HCT116 (cell line): ENCODE data around the gene PTPDC1. TPM values are rescaled to one million over a fixed set of nuclear protein-coding genes. Genes with fewer than 3 reads are reported as not detected.

ENCODE experiments used
- ATAC-seq: fragments of 200-7000 bp; cut with Tn5 transposase; 2 replicates; pipeline ENCODE4 v1.9.1; 2020; ENCODE audit warnings: mild to moderate bottlenecking, moderate library complexity
- BruUV-seq: library from RNA; stranded (reverse); fragments of 400-500 nt; replicated peaks from 2 replicates; lab custom pipeline; 2021; lab: Mats Ljungman, UMichigan
- CTCF ChIA-PET: fragments of 300-600 bp; sonication (Branson Sonifier 250); formaldehyde crosslinking; loops from one replicate; lab custom pipeline; 2021; ENCODE audit warnings: antibody characterized with exemption; lab: Charles Lee
- POLR2A ChIA-PET: fragments of 300-600, 350-600 bp; sonication (Branson Sonifier 250); formaldehyde crosslinking; loops from one replicate; lab custom pipeline; 2021; ENCODE audit warnings: antibody characterized with exemption; lab: Charles Lee
- RAD21 ChIA-PET, 2 experiments: fragments of 300-600 bp; sonication (Branson Sonifier 250); formaldehyde crosslinking; loops; one replicate each; lab custom pipeline; 2023; ENCODE audit warnings: low total read pairs in 2 of 2; ENCODE audit not compliant: uncharacterized antibody in 2 of 2, unreplicated experiment in 2 of 2, low non-redundant PET in 1 of 2; lab: Charles Lee
- DNase-seq: peaks from one replicate; pipeline ENCODE4 v3.0.0-alpha.2; 2010; ENCODE audit warnings: low read depth, low spot score
- H2AFZ ChIP-seq: fragments of 200-600 bp; shearing (Covaris generic), sonication (generic); 2 replicates; pipeline ENCODE4 v1.6.1; 2017; ENCODE audit warnings: low read depth, mixed run types, mixed read lengths, antibody characterized with exemption, low read length; ENCODE audit not compliant: poor library complexity, severe bottlenecking
- H3K27ac ChIP-seq: 2 replicates; pipeline ENCODE4 v1.5.1; 2012; ENCODE audit warnings: low read depth, low read length
- H3K27me3 ChIP-seq: fragments of 200-600 bp; sonication (generic); 2 replicates; pipeline ENCODE4 v1.6.1; 2016; ENCODE audit warnings: mixed run types, low read length, mixed read lengths; ENCODE audit not compliant: insufficient read depth
- H3K36me3 ChIP-seq, 2 experiments: fragments of 200-500 bp in 1 of 2; fragments of 200-600 bp in 1 of 2; sonication (Bioruptor generic) in 1 of 2; sonication (generic) in 1 of 2; 2 replicates each; pipeline versions ENCODE4 v1.5.1 to v1.6.1; 2014 to 2016; ENCODE audit warnings: low read length in 2 of 2, inconsistent platforms in 1 of 2, mixed read lengths in 1 of 2, mixed run types in 1 of 2; ENCODE audit not compliant: insufficient read depth in 2 of 2, control insufficient read depth in 1 of 2
- H3K4me1 ChIP-seq, 2 experiments: fragments of 200-600 bp in 1 of 2; sonication (generic) in 1 of 2; 2 replicates each; pipeline versions ENCODE4 v1.5.1 to v1.6.1; 2012 to 2017; ENCODE audit warnings: low read length in 2 of 2, inconsistent platforms in 1 of 2, mild to moderate bottlenecking in 1 of 2, mixed read lengths in 1 of 2, mixed run types in 1 of 2, moderate library complexity in 1 of 2; ENCODE audit not compliant: insufficient read depth in 2 of 2, control insufficient read depth in 1 of 2
- H3K4me2 ChIP-seq: fragments of 200-600 bp; sonication (generic); 2 replicates; pipeline ENCODE4 v1.6.1; 2017; ENCODE audit warnings: mixed run types, low read length, mixed read lengths
- H3K4me3 ChIP-seq, 2 experiments: fragments of 200-600 bp in 1 of 2; sonication (generic) in 1 of 2; replicated peaks in 1 of 2; 2 replicates each; pipeline ENCODE4 v1.5.1; 2011 to 2016; ENCODE audit warnings: low read length in 2 of 2, control low read depth in 1 of 2, low read depth in 1 of 2, mild to moderate bottlenecking in 1 of 2, mixed read lengths in 1 of 2, mixed run types in 1 of 2
- H3K79me2 ChIP-seq: fragments of 200-600 bp; sonication (generic); 2 replicates; pipeline ENCODE4 v1.6.1; 2017; ENCODE audit warnings: mild to moderate bottlenecking, mixed run types, low read length, moderate library complexity, mixed read lengths; ENCODE audit not compliant: insufficient read depth
- H3K9ac ChIP-seq: fragments of 200-600 bp; sonication (generic); 2 replicates; pipeline ENCODE4 v1.6.1; 2016; ENCODE audit warnings: low read length, mixed read lengths
- H3K9me2 ChIP-seq: fragments of 200-600 bp; sonication (generic), shearing (Covaris generic); 2 replicates; pipeline ENCODE4 v1.6.1; 2017; ENCODE audit warnings: mixed run types, mild to moderate bottlenecking, moderate library complexity; ENCODE audit not compliant: insufficient read depth
- H3K9me3 ChIP-seq, 2 experiments: fragments of 200-500 bp in 1 of 2; fragments of 200-600 bp in 1 of 2; sonication (Bioruptor generic) in 1 of 2; sonication (generic) in 1 of 2; 2 replicates each; pipeline ENCODE4 v1.6.1; 2014 to 2017; ENCODE audit warnings: low read length in 2 of 2, mixed read lengths in 2 of 2, inconsistent platforms in 1 of 2, low read depth in 1 of 2, mild to moderate bottlenecking in 1 of 2, mixed run types in 1 of 2, moderate library complexity in 1 of 2; ENCODE audit not compliant: control insufficient read depth in 1 of 2, insufficient read depth in 1 of 2
- H4K20me1 ChIP-seq: fragments of 200-600 bp; sonication (generic), shearing (Covaris generic); 2 replicates; pipeline ENCODE4 v1.6.1; 2017; ENCODE audit warnings: mixed run types, mild to moderate bottlenecking, moderate library complexity; ENCODE audit not compliant: insufficient read depth
- ATF3 ChIP-seq: IDR thresholded peaks from 2 replicates; pipeline ENCODE4 v1.6.1; 2012
- CBX3 ChIP-seq: IDR thresholded peaks from 2 replicates; pipeline ENCODE4 v1.6.1; 2012; ENCODE audit warnings: low read depth
- CEBPB ChIP-seq: IDR thresholded peaks from 2 replicates; pipeline ENCODE4 v1.6.1; 2012; ENCODE audit warnings: low read depth
- CTCF ChIP-seq, 3 experiments: fragments of 200-600 bp in 1 of 3; sonication (generic) in 1 of 3; IDR thresholded peaks in 2 of 3; conservative IDR thresholded peaks in 1 of 3; 2 replicates each; pipeline ENCODE4 v1.5.1; 2012 to 2017; ENCODE audit warnings: low read depth in 2 of 3, low read length in 2 of 3, antibody characterized with exemption in 1 of 3, borderline replicate concordance in 1 of 3, control low read depth in 1 of 3, mild to moderate bottlenecking in 1 of 3, mixed read lengths in 1 of 3, mixed run types in 1 of 3, moderate library complexity in 1 of 3; ENCODE audit not compliant: insufficient read depth in 1 of 3
- EGR1 ChIP-seq: IDR thresholded peaks from 2 replicates; pipeline ENCODE4 v1.6.1; 2012; ENCODE audit warnings: low read depth
- EZH2 ChIP-seq: fragments of 200-600 bp; sonication (generic); IDR thresholded peaks from 2 replicates; pipeline ENCODE4 v1.6.1; 2017; ENCODE audit warnings: antibody characterized with exemption, mixed run types
- EZH2phosphoT487 ChIP-seq: fragments of 200-600 bp; IDR thresholded peaks from 2 replicates; pipeline ENCODE4 v1.6.1; 2018; ENCODE audit warnings: antibody characterized with exemption, borderline replicate concordance
- FOSL1 ChIP-seq: IDR thresholded peaks from 2 replicates; pipeline ENCODE4 v1.6.1; 2012; ENCODE audit warnings: low read depth
- JUND ChIP-seq: IDR thresholded peaks from 2 replicates; pipeline ENCODE4 v1.6.1; 2012
- MAX ChIP-seq: IDR thresholded peaks from 2 replicates; pipeline ENCODE4 v1.6.1; 2012
- POLR2A ChIP-seq: IDR thresholded peaks from 2 replicates; pipeline ENCODE4 v1.7.0; 2011; ENCODE audit warnings: borderline replicate concordance; ENCODE audit not compliant: insufficient read depth, insufficient read length; ENCODE audit errors: extremely low read depth
- POLR2AphosphoS5 ChIP-seq: IDR thresholded peaks from 2 replicates; pipeline ENCODE4 v1.6.1; 2011; ENCODE audit warnings: mild to moderate bottlenecking, low read depth, low read length, moderate library complexity
- RAD21 ChIP-seq: IDR thresholded peaks from 2 replicates; pipeline ENCODE4 v1.6.1; 2012; ENCODE audit warnings: low read depth, mild to moderate bottlenecking
- REST ChIP-seq: IDR thresholded peaks from 2 replicates; pipeline ENCODE4 v1.6.1; 2012; ENCODE audit warnings: low read depth
- SIN3A ChIP-seq: IDR thresholded peaks from 2 replicates; pipeline ENCODE4 v1.6.1; 2012; ENCODE audit warnings: low read depth
- SRF ChIP-seq: IDR thresholded peaks from 2 replicates; pipeline ENCODE4 v1.6.1; 2012; ENCODE audit warnings: low read depth
- TCF7L2 ChIP-seq: IDR thresholded peaks from 2 replicates; pipeline ENCODE4 v1.7.0; 2011; ENCODE audit warnings: borderline replicate concordance, inconsistent platforms; ENCODE audit not compliant: insufficient read depth, insufficient read length; ENCODE audit errors: extremely low read depth
- YY1 ChIP-seq: IDR thresholded peaks from 2 replicates; pipeline ENCODE4 v1.6.1; 2011; ENCODE audit warnings: low read length, low read depth, moderate library complexity, mild to moderate bottlenecking; ENCODE audit not compliant: insufficient replicate concordance; ENCODE audit errors: extremely low read depth
- ZBTB33 ChIP-seq: IDR thresholded peaks from 2 replicates; pipeline ENCODE4 v1.6.1; 2011; ENCODE audit warnings: mild to moderate bottlenecking, low read length, moderate library complexity; ENCODE audit not compliant: insufficient replicate concordance; ENCODE audit errors: extremely low read depth
- ZNF274 ChIP-seq: fragments of 200-500 bp; sonication (Bioruptor generic); IDR thresholded peaks from 2 replicates; pipeline ENCODE4 v1.6.1; 2014; ENCODE audit warnings: mild to moderate bottlenecking, low read depth, low read length, inconsistent platforms
- intact Hi-C: fragments of 100-400 bp; cut with micrococcal nuclease; formaldehyde crosslinking; loops from 2 replicates; pipeline ENCODE4 v1.10.0; 2022
- total RNA-seq: library from RNA; stranded (reverse); gene quantifications from one replicate; pipeline ENCODE4 v1.2.1, GENCODE V29; 2021; ENCODE audit not compliant: unreplicated experiment

Gene PTPDC1
- total RNA-seq, 1 experiment from 2014 or later: 12.7 TPM

- CTCF ChIA-PET: no interaction called here
- H3K9me3 ChIP-seq: no peaks in the 10 kb centered on the region
- H3K4me1 ChIP-seq: no peaks in the 10 kb centered on the region
- no peak for ATAC-seq
- no peaks in the 10 kb centered on the region for H3K27me3 ChIP-seq
- H3K79me2 ChIP-seq: no peaks in the 10 kb centered on the region
- POLR2A ChIA-PET: no interaction called here
- H4K20me1 ChIP-seq: no peaks in the 10 kb centered on the region
- H3K9ac ChIP-seq: no peak overlapping the region
- no peaks in the 10 kb centered on the region for H3K36me3 ChIP-seq
- intact Hi-C loops: no loop called here
- DNase-seq: no peak
- H3K4me2 ChIP-seq: no peak overlapping the region
- H3K4me3 ChIP-seq: no peak overlapping the region
- no peaks in the 10 kb centered on the region for H3K9me2 ChIP-seq
- no TSS peak for BruUV-seq
- RAD21 ChIA-PET: no interaction called here
- H2AFZ ChIP-seq: no peak overlapping the region
- no peak overlapping the region for H3K27ac ChIP-seq
- TF ChIP-seq EZH2phosphoT487: no peak
- no peak for TF ChIP-seq SIN3A
- no peak for TF ChIP-seq YY1
- no peak for TF ChIP-seq MAX
- TF ChIP-seq ZNF274: no peak
- no peak for TF ChIP-seq SRF
- no peak for TF ChIP-seq TCF7L2
- no peak for TF ChIP-seq RAD21
- TF ChIP-seq JUND: no peak
- no peak for TF ChIP-seq FOSL1
- no peak for TF ChIP-seq CBX3
- no peak for TF ChIP-seq ZBTB33
- TF ChIP-seq EZH2: no peak
- no peak for TF ChIP-seq CTCF (IDR thresholded peaks at IDR 0.05 in 2 of 3, conservative IDR thresholded peaks at IDR 0.05 in 1 of 3; ENCODE audit: borderline replicate concordance in 1 of 3, insufficient read depth in 1 of 3, low read depth in 2 of 3, low read length in 2 of 3)
- no peak for TF ChIP-seq POLR2A
- no peak for TF ChIP-seq CEBPB
- TF ChIP-seq EGR1: no peak
- no peak for TF ChIP-seq REST
- no peak for TF ChIP-seq ATF3
- no peak for TF ChIP-seq POLR2AphosphoS5
Measured at GRCh38 chr9:94039786-94040185, 44.5 kb upstream of the PTPDC1 start.
